ENCODE results near the gene SYTL2.

The SYTL2 gene

DNA sequence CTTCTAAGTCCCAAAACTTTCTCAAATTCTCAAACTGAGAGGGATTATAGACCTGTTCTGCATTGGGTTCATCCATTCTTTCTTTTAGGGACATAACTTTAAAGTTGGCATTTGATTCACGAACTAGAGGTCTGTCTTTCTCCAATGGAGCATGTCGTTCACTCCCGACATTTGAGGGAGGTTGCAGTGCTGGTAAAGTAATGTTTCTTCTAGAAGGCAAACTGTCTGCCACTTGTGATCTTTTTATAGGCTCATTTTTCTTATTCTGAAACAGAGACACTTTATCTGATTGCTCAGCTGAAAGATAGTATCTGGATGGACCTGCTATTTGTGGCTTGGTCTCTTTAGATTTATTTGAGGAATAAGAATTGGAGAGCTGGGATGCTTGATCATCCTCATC lies 84.6 kb downstream of the SYTL2 start:
- no peak for DNase-seq

DNA sequence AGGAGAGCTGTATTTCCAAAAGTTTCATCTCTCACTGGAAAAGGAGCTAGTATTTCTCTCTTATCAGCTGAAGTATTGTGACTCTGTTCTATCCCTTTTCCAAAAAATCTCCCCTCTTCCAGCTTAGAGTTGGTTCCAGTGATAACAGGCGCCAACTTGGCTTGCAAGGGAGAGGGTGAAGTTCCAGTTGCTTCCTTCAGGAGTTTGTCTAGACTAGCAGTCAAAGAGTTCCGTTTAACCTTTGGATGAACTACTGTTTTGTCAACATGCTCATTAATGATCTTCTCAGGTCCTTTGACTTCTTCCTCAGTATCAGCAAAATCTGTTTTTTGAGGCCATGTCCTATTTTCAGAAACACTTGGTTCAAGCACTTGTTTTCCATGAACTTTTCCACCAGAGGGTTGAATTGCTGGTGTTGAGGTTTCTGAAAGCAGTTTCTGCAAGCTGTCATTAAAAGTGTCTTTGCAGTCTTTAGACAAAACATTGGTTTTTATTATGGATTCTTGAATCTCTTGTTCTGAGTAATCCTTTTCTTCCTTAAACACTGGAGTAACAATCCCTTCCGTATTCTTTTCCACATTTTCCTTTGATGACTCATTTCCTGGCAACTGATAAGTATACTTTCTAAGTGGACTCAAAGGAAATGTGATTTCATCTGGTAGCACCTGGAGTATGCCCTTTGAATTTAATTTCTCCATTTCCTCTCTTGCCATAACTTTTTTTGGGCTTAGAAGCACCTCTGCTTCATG lies 85.3 kb downstream of the SYTL2 start:
- DNase-seq: no peak

DNA sequence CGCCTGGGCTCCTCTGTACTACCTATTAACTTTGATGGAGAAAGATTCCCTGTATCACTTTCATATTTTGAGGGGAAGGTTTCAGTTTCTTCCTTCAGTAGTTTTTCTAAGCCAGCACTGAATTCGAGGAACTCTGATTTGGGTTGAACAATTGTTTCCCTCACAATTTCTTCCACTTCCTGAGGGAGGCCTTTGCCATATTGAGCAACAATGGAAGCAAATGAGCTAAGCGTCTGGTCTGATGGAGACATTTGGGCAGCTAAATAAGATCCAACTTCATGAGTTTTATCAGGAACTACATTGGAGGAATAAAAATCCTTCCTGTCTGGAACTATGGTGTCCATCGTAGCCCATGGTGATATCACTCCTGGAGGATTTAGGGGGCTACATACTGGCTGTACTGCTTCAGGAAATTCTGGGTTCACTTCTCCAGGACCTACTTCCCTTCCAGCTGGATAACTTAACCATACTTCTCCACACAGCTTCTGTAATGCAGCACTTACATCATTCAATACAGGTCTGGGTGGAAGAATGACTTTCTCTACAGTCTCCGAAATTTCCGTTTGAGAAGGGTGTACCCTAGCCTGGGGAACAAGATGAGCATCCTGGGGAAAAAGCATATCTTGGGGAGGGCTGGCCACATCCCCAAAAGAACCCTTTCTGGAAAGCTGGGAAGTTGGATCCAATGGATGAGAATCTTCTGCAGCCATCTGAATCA lies 86.0 kb downstream of the SYTL2 start:
- DNase-seq: no peak

DNA sequence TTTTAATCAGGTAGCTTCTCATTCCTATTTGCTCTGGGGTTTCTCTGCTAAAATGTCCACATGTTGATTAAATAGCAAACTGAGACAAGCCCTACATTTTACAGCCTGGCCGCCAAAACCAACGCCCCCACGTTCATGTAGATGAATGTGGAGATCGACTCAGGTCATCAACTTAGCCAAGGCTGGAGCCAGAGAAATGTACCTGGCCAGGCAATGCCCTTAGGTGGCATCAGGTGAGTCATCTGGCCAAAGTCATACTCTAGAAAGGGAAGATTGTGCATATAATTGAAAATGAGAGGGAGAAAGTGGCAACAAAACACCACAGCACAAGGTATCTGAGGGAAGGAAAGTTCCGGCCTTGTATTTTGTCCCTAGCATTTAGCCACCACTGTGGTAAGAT lies 87.9 kb downstream of the SYTL2 start:
- no peak for DNase-seq

DNA sequence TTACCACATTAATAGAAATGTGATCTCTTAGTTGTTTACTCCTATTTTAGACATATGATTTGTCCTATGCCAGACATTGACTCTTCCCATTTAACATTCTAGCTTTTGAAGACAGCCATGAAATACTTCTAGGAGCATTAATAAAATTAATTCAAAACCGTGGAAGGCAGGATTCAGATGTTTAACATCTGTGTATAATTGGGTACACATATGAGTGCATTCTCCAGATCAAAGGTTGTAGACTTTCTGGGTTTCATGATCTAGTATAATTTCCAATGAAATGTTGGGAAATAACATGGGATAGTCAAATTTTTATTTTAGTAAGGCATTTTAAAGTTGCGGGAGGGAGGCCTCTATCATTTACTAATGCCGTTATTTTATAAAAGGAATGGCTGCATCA lies 89.8 kb downstream of the SYTL2 start:
- DNase-seq: no peak

DNA sequence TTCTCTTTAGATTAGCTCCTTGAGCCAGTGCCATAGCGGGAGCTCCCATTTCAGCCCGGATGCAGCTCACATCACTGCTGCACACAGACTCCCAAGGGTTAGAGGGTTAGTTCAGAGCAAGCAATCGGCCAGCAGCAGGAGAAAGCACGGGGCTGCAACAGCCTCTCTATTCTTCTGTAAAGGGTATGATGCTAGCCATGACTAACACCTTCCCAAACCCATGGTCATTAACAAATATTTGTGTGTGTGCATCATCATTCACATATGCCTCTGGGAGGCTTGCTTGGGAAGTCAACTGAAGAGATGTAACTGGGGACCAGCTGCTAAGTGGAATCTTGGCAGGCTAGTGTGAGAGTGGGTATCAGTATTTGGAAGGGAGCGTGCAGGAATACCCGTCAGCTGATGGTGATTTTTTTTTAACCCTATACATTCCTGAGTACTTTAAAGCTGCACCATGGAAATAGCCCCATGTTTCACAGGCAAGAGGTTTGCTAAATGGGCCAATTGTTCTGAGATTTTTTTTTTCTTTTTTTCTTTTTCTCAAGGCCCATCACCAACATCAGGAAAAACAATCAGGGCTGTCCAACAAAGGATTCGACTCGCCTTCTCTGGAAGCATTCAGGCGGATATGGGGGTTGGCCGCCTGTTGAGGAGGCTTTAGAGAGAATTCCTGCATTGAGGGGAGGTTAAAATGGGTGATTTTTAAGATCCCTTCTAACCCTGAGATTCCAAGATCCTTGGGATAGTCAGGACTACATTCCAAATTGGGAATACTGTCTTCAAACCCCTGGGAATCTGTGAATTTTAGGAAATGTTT lies 91.7 kb downstream of the SYTL2 start:
- DNase-seq: no peak

DNA sequence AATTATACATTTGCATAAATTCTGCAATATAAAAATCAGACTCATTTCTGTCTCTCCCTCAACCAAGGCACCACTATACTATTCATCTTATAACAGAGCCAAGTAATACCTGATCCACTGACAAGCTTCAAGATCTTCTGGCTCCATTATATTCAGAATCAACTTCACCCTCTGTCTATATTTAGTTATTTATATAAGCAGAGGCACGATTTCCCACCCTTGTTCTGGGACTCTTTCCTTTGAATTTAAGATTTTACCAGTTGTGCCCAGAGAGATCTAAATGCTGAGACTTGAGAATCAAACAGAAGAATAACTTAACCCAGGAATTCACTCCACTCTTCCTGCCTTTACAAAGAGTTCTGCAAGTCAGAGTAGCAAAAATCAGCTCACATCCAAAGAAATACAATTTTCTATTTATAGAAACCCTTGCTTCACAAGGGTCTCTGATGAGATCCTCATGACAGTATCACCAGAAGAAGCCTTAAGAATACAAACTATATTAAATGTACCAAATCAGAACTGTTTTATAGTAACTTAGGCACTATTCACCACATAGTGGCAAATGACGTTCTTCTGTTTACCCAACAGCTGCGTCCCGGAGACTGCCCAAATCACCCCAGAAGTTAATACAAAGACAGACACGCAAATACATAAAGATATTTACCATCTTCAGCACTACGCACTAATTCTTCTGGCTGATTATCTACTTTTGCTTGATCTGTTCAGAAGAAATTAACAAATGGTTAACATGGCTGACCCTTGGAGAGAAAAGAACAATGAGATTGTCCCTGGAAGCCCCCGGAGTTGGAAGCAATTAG lies 92.6 kb downstream of the SYTL2 start:
- DNase-seq: no peak

DNA sequence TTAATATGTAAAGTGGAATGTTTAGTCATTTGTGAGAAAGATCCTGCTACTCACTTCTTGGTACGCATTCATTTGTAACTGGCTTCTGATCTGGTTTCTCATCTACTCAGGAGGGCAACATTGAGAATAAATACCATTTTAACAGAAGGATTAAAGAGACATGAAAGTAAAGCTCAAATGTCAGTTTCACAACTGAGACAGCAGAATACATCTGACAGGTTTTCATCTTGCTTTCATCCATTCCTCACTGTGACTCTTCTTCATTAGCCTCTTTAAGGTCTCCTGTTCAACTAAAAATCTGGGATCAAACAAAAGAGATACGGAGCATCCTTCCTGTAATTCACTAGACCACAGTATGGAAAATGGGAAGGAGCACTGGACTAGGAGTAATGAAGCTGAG lies 93.5 kb downstream of the SYTL2 start:
- DNase-seq: no peak

DNA sequence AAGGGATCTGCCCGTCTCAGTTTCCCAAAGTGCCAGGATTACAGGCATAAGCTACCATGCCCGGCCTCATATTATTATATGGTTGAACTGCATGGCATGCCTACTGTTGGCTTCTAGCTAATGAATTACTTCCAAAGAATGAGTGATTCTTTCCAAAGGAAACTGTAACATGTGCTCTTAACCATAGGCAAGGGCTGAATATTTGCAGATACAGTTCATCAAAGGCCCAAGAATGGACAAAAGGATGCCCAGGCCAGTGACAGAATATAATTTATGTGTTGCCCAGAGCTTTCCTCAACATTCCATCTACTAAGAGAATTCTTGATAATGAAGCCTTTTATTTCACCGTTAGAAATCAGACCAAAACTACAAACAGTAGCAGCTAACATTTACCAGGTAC lies 98.0 kb downstream of the SYTL2 start:
- no peak for DNase-seq

DNA sequence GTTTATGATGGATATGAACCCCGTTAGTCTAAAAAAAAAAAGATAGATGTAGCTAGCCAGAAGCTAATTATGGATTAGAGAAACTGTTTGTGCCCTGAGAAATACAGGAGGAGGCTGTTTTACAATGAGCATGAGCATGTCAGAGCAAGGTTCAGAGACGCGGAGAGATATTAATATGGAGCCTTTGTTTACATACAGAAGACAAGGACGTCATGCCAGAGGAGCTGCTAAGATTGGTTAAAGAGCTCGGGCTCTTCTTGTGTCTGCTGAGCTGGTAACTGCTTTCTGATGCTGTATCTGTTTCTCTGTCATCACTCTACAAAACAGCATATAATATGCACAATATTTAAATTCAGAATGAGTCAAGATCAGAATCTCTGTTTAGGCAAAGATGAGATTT lies 100.0 kb downstream of the SYTL2 start:
- DNase-seq: no peak

DNA sequence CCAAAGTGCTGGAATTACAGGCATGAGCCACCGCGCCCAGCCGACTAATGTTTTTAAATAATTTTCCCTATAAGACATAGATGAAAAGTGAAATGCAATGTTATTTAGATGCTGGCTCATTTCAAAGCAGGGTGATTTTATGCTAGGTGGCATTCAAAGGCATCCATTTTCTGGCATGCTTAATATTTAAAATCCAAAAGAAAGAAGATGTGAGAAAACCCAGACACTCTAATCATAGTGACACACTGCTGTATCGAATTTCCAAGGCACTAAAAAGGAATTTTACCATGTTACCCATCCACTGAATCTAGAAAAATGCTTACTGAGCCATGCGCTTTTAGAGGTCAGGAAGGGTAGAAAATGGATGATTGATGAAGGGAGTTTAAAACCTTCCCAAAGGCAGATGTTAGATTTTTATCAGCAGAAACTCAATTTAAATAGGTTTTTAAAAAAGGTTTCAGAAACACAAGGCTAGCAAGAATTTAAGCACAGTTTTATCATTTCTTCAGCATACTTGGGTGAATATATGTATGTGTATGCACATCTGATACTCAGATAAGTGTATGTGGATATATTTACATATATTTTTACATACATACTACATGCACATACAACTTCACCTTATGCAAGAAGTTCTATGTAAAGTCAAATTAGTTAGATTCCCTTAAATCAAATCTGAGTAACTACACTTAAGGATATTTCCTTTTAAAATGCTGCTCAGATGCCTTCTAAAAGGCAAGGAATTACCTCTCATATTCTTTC lies 100.8 kb downstream of the SYTL2 start:
- DNase-seq: no peak

DNA sequence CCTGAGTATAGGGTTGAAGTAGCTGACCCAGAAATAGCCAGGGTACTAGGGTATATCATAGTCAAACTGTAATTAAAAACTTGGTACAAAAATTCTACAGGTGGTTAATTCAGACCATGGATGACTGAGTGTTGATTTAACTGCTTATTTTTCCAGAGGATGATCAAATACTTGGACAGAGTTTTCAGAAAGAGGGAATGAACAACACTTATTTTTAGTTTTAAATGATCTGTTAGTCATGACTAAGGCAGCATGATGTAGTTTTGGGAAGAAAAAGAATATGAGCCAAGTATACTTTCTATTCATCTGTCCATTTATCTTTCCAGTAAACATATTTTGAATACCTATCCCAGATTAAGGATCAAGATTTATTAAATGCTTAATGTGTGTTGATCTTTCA lies 105.1 kb downstream of the SYTL2 start:
- no peak for DNase-seq

DNA sequence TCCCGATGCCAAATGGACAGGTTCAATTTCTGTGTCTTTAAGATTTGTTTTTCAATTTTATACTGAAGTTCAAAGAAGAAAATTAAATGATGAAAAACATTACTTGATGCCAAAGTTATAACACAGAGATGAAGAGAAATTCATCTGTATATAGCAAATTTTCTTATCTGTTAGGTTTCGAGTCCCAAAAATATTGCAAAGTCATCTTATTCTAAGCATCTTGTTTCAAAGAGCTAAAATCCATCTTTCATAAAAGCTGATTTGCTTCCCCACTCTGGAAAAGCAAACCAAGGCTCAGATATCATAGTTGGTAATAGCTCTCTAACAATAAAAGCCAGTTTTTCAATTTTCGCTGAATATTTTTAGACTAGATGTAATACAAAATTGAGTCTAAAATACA lies 106.0 kb downstream of the SYTL2 start:
- DNase-seq: no peak

DNA sequence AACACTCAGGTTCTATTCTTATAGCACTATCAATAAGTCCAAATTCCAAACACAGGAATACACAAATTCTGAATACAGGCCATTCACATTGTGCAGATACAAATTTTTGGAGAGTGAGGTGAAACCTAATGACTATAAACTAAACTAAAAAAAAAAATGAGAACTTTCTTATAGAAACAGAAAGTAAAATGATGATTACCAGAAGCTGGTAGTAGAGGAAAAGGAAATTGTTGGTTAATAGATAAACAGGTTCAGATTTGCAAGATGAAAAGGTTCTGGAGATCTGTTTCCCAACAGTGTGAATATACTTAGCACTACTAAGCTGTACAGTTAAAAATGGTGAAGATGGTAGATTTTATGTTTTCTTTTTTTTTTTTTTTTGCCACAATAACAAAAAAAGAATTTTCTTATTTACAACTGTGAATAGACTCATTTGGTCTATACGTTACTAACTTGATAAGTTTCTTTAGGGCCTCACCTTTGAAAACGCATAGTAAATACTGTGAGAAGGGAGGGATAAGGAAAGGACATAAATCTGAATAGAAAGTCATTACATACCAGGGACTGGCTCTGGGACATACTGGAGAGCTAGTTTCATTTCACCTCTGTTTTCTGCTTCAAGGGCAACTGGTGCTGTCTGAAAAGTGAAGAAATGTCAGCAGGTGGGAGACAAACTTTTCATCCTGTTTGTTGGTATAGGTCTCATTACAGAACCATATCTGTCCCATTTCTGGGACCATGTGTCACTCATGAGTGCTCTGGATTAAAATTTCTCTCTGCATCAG lies 110.8 kb downstream of the SYTL2 start:
- peak in 1 of 2 donors; percentile 50 for DNase-seq

DNA sequence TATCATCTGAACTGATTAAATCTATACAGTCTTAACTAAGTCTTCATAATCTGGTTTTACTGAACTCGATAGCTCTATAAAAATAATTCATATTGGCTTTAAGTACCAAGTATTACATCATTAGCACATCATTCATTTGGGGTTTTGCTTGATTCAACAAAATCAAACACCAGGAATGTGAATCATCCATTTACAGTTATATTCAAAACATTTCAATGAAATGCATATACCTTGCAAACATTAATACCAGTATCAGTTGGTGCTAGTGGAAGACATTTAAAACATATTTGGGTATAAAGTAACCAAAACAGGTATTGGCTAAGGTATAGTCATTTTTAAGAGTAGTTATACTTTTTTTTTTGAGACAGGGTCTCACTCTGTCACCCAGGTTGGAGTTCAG lies 112.7 kb downstream of the SYTL2 start:
- DNase-seq: no peak

DNA sequence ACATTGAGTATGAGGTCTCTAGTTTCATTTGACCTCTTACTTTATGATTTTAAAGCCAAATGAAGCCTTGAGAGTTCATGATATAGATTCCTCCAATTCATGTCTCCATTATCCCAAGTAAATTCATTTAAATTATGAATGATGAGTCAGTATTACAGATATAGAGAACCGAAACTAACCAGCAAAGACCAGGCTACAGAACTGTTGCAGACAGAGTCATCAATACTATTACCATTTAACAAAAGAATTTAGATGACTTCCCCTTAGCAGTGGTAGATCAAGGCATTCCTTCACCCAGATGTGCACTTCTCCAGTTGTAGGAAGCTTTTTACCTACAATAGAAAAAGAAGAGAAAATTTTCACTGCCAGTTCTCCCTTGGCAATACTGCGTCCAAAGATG lies 113.2 kb downstream of the SYTL2 start:
- no peak for DNase-seq

DNA sequence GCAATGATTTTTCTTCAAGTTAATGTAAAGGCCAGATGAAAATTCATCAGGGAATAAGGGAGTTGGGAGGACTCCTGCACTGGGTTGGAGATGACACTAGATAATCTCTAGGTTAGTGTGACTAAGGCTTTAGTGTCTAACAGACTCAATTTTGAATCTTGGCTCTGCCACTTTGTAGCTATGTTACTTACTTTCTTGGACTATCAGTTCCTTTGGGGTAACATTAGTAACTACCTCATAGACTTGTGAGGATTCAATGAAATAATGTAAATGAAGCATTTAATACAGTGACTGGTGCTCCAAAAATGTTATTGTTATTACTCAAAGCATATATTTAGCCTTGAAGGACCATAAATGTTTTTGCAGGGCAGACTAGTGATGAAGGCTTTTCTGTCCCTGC lies 115.4 kb downstream of the SYTL2 start:
- DNase-seq: no peak

DNA sequence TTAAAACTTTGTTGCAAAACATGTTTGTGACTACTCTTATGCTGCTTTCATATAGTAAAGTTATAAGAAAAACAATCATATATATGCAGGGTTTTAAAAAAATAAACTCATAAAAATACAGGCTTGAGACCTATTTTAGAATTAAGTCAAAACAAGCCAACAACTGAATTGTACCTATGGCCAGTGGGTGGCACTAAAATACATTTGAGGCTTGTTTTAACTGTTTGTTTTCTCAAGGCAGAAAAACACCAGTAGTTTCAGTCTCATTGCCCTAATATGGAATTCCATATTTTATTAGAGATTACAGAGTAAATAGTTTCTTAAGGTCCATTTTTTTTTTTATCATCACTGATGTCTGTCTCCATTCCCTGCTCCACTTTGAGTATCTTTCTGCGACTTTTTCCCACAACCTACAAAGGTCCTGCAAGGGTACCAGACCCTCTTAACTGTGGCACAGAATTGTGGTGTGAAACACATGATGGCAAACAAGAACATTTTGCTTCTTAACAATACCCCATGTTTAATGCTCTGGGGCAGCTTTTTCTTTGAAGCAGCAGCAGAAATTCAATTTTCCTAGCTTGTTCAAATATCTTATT lies 116.5 kb downstream of the SYTL2 start:
- DNase-seq: peak in 1 of 2 donors; percentile 64

DNA sequence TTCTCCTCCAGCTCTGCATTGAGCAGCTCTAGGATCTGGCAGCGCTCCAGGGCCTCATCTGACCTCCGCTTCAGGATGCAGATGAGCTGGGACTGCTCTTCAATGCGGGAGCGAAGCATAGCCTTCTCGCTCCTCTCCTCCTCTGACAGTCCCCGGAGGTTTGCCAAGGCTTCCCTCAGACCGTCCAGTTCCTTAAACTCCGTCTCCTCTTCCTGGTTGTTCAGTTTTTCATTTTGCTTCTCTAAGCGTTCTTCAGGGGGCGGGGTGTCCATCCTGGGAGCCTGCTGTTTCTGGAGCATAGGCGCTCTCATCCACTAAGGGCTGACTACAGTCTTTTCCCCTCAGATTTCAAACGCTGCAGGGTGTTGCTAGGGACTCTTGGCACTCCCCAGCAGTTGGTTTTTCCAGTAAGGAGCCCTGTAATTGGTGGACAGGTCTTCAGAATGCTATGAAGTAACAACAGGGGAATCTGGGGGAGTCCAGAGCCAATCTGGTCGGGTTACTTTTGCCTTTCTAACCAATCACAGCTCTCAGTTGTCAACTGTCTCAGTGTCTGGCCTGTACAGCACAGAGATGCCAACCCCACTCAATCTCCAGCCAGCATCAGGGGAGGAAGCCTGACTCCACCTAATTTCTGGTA lies 125.0 kb downstream of the SYTL2 start, which contains the start of gene CCDC89:
CCDC89 (minus strand) TSS at position 376 of the 640 bp plus-strand sequence; CDS start at position 311, 65 bp downstream.
- no peak for DNase-seq
